Caco-2 (cell line): ENCODE measurements around the gene HAPLN2. TPM values are rescaled to one million over a fixed set of nuclear protein-coding genes. Genes with fewer than 3 reads are reported as not detected.

Experiments used
- BruUV-seq: library from RNA; stranded (reverse); fragments of 400-500 nt; replicated peaks from 2 replicates; lab custom pipeline; 2021; lab: Mats Ljungman, UMichigan
- CTCF ChIA-PET: fragments of 300-600 bp; sonication (Branson Sonifier 250); formaldehyde crosslinking; loops from one replicate; lab custom pipeline; 2022; ENCODE audit warnings: antibody characterized with exemption; lab: Charles Lee
- POLR2A ChIA-PET: fragments of 300-600 bp; sonication (Branson Sonifier 250); formaldehyde crosslinking; loops from one replicate; lab custom pipeline; 2022; ENCODE audit warnings: antibody characterized with exemption; lab: Charles Lee
- DNase-seq, 2 experiments: peaks; one replicate each; pipeline versions ENCODE4 v3.0.0 to v3.0.0-alpha.2; 2020 to 2022
- H3K27me3 ChIP-seq: replicated peaks from 2 replicates; pipeline ENCODE4 v1.6.0; 2011; ENCODE audit warnings: low read length; ENCODE audit not compliant: control insufficient read depth, insufficient read depth
- H3K36me3 ChIP-seq: 2 replicates; pipeline ENCODE4 v1.5.1; 2011; ENCODE audit warnings: low read length; ENCODE audit not compliant: control insufficient read depth, insufficient read depth
- H3K4me1 ChIP-seq: fragments of 250-450 bp; sonication (Bioruptor Pico); 2 replicates; pipeline ENCODE4 v1.5.1; 2020; ENCODE audit warnings: mild to moderate bottlenecking
- H3K4me3 ChIP-seq: 2 replicates; pipeline ENCODE4 v1.5.1; 2011; ENCODE audit warnings: low read depth, mild to moderate bottlenecking, control low read depth, low read length
- H3K9me3 ChIP-seq: fragments of 250-450 bp; sonication (Bioruptor Pico); 2 replicates; pipeline ENCODE4 v1.5.1; 2020; ENCODE audit warnings: mild to moderate bottlenecking, moderate library complexity
- H3K27ac Mint-ChIP-seq: one replicate; pipeline ENCODE4 v1.8.0; 2022; ENCODE audit warnings: mixed read lengths; ENCODE audit not compliant: unreplicated experiment
- H3K27me3 Mint-ChIP-seq: one replicate; pipeline ENCODE4 v1.8.0; 2022; ENCODE audit warnings: mixed read lengths; ENCODE audit not compliant: insufficient read depth, unreplicated experiment
- H3K36me3 Mint-ChIP-seq: one replicate; pipeline ENCODE4 v1.8.0; 2022; ENCODE audit warnings: mild to moderate bottlenecking, mixed read lengths; ENCODE audit not compliant: insufficient read depth, unreplicated experiment
- H3K4me1 Mint-ChIP-seq: one replicate; pipeline ENCODE4 v1.8.0; 2022; ENCODE audit warnings: low read depth, mixed read lengths; ENCODE audit not compliant: unreplicated experiment
- H3K4me3 Mint-ChIP-seq: one replicate; pipeline ENCODE4 v1.8.0; 2022; ENCODE audit warnings: mild to moderate bottlenecking, moderate library complexity, mixed read lengths; ENCODE audit not compliant: unreplicated experiment
- H3K9me3 Mint-ChIP-seq: one replicate; pipeline ENCODE4 v1.8.0; 2022; ENCODE audit warnings: mixed read lengths; ENCODE audit not compliant: unreplicated experiment
- intact Hi-C: fragments of 100-400 bp; cut with micrococcal nuclease; formaldehyde crosslinking; loops from one replicate; pipeline ENCODE4 v1.10.0; 2022; ENCODE audit not compliant: unreplicated experiment
- total RNA-seq: library from RNA; stranded (reverse); gene quantifications from 2 replicates; pipeline ENCODE4 v1.2.3, GENCODE V29; 2022
- TF ChIP-seq, protein P1 (sequence below), 2 experiments: fragments of 200-600 bp in 1 of 2; IDR thresholded peaks; 1 replicate in 1 of 2; 2 replicates in 1 of 2; pipeline versions ENCODE4 v1.5.1 to v1.8.0; 2011 to 2022; ENCODE audit warnings: antibody characterized with exemption in 1 of 2, control low read depth in 1 of 2, inconsistent platforms in 1 of 2, low read depth in 1 of 2, low read length in 1 of 2, mild to moderate bottlenecking in 1 of 2, moderate library complexity in 1 of 2; ENCODE audit not compliant: insufficient read depth in 1 of 2, severe bottlenecking in 1 of 2, unreplicated experiment in 1 of 2

HAPLN2 gene
- total RNA-seq, 1 experiment from 2014 or later, result not detected

DNA sequence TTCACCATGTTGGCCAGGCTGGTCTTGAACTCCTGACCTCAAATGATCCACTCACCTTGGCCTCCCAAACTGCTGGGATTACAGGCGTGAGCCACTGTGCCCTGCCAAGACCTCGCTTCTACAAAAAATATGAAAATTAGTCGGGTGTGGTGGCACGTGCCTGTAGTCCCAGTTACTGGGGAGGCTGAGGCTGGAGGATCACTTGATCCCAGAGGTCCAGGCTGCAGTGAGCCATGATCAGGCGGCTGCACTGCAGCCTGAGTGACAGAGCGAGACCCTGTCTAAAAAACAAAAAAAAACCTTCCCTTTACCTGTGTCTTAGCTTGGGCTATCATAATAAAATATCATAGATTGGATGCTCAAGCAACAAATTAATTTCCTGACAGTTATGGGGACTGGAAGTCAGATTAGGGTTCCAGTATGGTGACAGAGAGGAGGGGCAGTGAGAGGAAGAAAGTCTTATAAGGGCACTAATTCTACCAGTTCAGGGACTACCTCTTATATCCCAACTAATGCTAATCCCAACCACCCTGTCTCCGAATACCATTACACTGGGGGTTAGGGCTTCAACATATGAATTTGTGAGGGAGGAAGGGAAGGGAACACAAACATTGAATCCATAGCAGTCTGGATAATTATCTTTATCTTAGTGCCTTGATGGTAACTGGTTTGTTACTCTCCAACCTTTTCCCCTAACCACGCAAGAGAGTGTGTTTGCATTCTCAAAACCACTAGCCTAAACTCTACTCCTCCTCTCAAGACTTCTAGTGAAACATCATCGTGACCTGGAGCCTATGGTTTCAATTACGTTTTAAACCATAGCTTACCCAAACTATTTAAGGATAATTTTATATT is 28.7 kb upstream of the HAPLN2 start:
- TF ChIP-seq, protein P1, sequence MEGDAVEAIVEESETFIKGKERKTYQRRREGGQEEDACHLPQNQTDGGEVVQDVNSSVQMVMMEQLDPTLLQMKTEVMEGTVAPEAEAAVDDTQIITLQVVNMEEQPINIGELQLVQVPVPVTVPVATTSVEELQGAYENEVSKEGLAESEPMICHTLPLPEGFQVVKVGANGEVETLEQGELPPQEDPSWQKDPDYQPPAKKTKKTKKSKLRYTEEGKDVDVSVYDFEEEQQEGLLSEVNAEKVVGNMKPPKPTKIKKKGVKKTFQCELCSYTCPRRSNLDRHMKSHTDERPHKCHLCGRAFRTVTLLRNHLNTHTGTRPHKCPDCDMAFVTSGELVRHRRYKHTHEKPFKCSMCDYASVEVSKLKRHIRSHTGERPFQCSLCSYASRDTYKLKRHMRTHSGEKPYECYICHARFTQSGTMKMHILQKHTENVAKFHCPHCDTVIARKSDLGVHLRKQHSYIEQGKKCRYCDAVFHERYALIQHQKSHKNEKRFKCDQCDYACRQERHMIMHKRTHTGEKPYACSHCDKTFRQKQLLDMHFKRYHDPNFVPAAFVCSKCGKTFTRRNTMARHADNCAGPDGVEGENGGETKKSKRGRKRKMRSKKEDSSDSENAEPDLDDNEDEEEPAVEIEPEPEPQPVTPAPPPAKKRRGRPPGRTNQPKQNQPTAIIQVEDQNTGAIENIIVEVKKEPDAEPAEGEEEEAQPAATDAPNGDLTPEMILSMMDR (IDR thresholded peaks at IDR 0.05; ENCODE audit: insufficient read depth in 1 of 2, low read depth in 1 of 2, low read length in 1 of 2, severe bottlenecking in 1 of 2, unreplicated experiment in 1 of 2), result no peak
- ChIA-PET CTCF (interaction anchor here (0.8 to 1.4 kb wide), 2 partner anchors 12 to 18 kb away, joined by 3 to 6 read pairs; no protein-coding TSS in a partner anchor), POLR2A (interaction anchor here (1.0 to 1.9 kb wide), 6 partner anchors 11 to 138 kb away, joined by 3 to 8 read pairs (median 5); partner anchors contain the start of genes ISG20L2, MEF2D and METTL25B)
- peak overlapping the region; percentile 65 for H3K4me3 Mint-ChIP-seq
- H3K27me3 Mint-ChIP-seq, result no peaks in the 10 kb centered on the region
- peaks cover 22% of the 10 kb centered on the region for H3K36me3 Mint-ChIP-seq
- H3K4me1 Mint-ChIP-seq, result peaks cover 15% of the 10 kb centered on the region
- Histone ChIP-seq H3K4me1 (peaks cover 8% of the 10 kb centered on the region; the same call in 1 of the 2 replicates), H3K27me3 (no peaks in the 10 kb centered on the region), H3K9me3 (no peaks in the 10 kb centered on the region), H3K4me3 (peak overlapping the region; percentile 69; the same call in 1 of the 2 replicates), H3K36me3 (peaks cover 3% of the 10 kb centered on the region; the same call in 1 of the 2 replicates)
- intact Hi-C loops, result loop anchor here (1.0 kb wide), 1 partner anchor 11 kb away; the partner anchor contains the start of gene GPATCH4
- H3K9me3 Mint-ChIP-seq, result no peaks in the 10 kb centered on the region
- no peak for DNase-seq
- H3K27ac Mint-ChIP-seq, result peak overlapping the region; percentile 54
- BruUV-seq, result no TSS peak

DNA sequence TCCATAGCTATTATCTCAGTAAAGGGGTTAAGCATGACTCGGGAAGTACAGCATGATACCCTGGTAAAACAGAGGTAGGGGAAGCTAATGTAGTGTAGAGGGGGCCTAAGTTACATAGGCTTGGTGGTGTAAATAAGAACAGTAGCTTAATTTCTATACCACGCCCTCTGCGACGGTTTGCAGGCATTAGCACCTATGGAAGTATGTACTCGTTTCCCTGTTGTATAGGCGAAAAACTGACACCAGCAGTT is 28.1 kb upstream of the HAPLN2 start:
- H3K27me3 ChIP-seq, result no peaks in the 10 kb centered on the region
- peaks cover 8% of the 10 kb centered on the region; the same call in 1 of the 2 replicates for H3K4me1 ChIP-seq
- H3K36me3 Mint-ChIP-seq, result peaks cover 24% of the 10 kb centered on the region
- H3K4me1 Mint-ChIP-seq, result peaks cover 16% of the 10 kb centered on the region
- H3K9me3 ChIP-seq, result no peaks in the 10 kb centered on the region
- peak overlapping the region; percentile 69 for H3K4me3 ChIP-seq
- no peaks in the 10 kb centered on the region for H3K9me3 Mint-ChIP-seq
- peaks cover 3% of the 10 kb centered on the region; the same call in 1 of the 2 replicates for H3K36me3 ChIP-seq
- TF ChIP-seq, protein P1 (IDR thresholded peaks at IDR 0.05; ENCODE audit: insufficient read depth in 1 of 2, low read depth in 1 of 2, low read length in 1 of 2, severe bottlenecking in 1 of 2, unreplicated experiment in 1 of 2), result no peak
- DNase-seq, result no peak
- H3K27ac Mint-ChIP-seq, result peak overlapping the region; percentile 54
- peak overlapping the region; percentile 65 for H3K4me3 Mint-ChIP-seq
- no peaks in the 10 kb centered on the region for H3K27me3 Mint-ChIP-seq
- TSS peak; percentile 16 for BruUV-seq
- CTCF ChIA-PET, result interaction anchor here (0.8 to 1.4 kb wide), 5 partner anchors 10 to 145 kb away, joined by 3 to 6 read pairs (median 3); partner anchors contain the start of gene GPATCH4
- intact Hi-C loops, result loop anchor here (1.0 kb wide), 1 partner anchor 10 kb away; the partner anchor contains the start of gene GPATCH4
- POLR2A ChIA-PET, result interaction anchor here (1.0 to 1.9 kb wide), 7 partner anchors 11 to 137 kb away, joined by 3 to 8 read pairs (median 4); partner anchors contain the start of genes ISG20L2, MEF2D and METTL25B
